Suppressor macrophage (primary cell): Measurements from ENCODE around the gene MCF2L.

Source experiments
- DNase-seq, 4 experiments: peaks; one replicate each; pipeline ENCODE4 v3.0.0-alpha.2; 2020 to 2022

Gene MCF2L

GRCh38 chr13:113000575-113000974, 31.6 kb downstream of the MCF2L start:
- no peak for DNase-seq

GRCh38 chr13:113001241-113002140, 32.5 kb downstream of the MCF2L start:
- DNase-seq, result no peak

- DNase-seq, result no peak
Measured at GRCh38 chr13:113002206-113002912, 33.3 kb downstream of the MCF2L start.

- DNase-seq, result no peak
Measured at GRCh38 chr13:113002913-113003290, 33.9 kb downstream of the MCF2L start.

- no peak for DNase-seq
Measured at GRCh38 chr13:113004126-113004525, 35.1 kb downstream of the MCF2L start.

GRCh38 chr13:113005076-113005865, 36.3 kb downstream of the MCF2L start:
- DNase-seq, result no peak

GRCh38 chr13:113005997-113006396, 37.0 kb downstream of the MCF2L start:
- DNase-seq, result no peak

- no peak for DNase-seq
Measured at GRCh38 chr13:113006660-113007059, 37.6 kb downstream of the MCF2L start.

- DNase-seq, result no peak
Measured at GRCh38 chr13:113008851-113009250, 39.8 kb downstream of the MCF2L start.

GRCh38 chr13:113009743-113010509, 40.9 kb downstream of the MCF2L start:
- DNase-seq, result no peak

GRCh38 chr13:113010510-113010865, 41.5 kb downstream of the MCF2L start:
- DNase-seq, result no peak

- DNase-seq, result no peak
Measured at GRCh38 chr13:113013303-113013702, 44.3 kb downstream of the MCF2L start.

- DNase-seq, result no peak
Measured at GRCh38 chr13:113013878-113014751, 45.1 kb downstream of the MCF2L start.

- no peak for DNase-seq
Measured at GRCh38 chr13:113014752-113015745, 46.0 kb downstream of the MCF2L start.

GRCh38 chr13:113015826-113016525, 47.0 kb downstream of the MCF2L start:
- DNase-seq, result no peak

- no peak for DNase-seq
Measured at GRCh38 chr13:113016526-113017295, 47.7 kb downstream of the MCF2L start.

GRCh38 chr13:113017506-113018215, 48.6 kb downstream of the MCF2L start:
- DNase-seq, result no peak
